ENCODE measurements around the gene CHAF1A. TPM values are rescaled to one million over a fixed set of nuclear protein-coding genes. Genes with fewer than 3 reads are reported as not detected.

The CHAF1A gene
- total and polyA plus RNA-seq, 2 of the 8 experiments (the other 6 are each of a cell fraction or from before 2014, with no cell fraction given): 122 to 147 TPM

DNA sequence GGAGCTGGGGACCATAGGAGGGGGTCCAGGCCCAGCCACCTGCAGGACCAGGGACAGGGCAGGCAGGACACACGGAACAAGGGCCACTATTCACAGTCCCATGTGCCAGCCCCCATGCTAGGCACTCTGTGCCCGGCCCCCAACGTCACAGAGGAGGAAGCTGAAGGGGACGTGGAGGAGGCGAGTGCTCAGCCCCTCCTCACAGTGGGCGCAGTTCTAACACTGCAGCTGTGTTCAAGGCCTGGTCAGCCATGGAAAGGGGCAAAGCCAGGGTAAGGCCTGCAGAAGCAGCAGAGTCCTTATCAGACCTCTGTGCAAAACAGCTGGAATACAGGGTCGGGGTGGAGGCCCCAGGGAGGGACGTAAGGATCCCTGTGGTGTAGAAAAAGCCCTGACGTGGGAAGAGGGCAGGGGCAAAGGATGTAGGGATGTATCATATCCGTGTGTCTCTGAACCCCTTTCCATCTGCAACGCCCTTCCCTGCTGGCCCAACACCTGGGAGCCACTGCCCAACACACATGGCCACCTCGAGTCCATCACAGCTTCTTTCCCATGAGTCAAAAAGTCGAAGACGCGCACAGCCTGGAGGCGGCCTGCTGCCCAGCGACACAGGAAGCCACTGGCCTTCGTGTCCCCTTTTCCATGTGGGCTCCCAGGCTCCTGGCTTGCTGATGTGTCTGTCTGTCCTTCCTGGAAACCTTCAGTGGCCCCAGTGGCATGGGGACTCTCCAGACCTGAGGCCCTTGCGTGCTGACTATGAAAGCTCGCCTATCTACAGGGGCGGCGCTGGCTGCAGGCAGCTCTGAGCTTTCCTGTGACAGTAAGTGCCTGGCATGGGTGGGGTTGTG lies 30.1 kb upstream of the CHAF1A start (continued):
- TF ChIP-seq, protein P1, sequence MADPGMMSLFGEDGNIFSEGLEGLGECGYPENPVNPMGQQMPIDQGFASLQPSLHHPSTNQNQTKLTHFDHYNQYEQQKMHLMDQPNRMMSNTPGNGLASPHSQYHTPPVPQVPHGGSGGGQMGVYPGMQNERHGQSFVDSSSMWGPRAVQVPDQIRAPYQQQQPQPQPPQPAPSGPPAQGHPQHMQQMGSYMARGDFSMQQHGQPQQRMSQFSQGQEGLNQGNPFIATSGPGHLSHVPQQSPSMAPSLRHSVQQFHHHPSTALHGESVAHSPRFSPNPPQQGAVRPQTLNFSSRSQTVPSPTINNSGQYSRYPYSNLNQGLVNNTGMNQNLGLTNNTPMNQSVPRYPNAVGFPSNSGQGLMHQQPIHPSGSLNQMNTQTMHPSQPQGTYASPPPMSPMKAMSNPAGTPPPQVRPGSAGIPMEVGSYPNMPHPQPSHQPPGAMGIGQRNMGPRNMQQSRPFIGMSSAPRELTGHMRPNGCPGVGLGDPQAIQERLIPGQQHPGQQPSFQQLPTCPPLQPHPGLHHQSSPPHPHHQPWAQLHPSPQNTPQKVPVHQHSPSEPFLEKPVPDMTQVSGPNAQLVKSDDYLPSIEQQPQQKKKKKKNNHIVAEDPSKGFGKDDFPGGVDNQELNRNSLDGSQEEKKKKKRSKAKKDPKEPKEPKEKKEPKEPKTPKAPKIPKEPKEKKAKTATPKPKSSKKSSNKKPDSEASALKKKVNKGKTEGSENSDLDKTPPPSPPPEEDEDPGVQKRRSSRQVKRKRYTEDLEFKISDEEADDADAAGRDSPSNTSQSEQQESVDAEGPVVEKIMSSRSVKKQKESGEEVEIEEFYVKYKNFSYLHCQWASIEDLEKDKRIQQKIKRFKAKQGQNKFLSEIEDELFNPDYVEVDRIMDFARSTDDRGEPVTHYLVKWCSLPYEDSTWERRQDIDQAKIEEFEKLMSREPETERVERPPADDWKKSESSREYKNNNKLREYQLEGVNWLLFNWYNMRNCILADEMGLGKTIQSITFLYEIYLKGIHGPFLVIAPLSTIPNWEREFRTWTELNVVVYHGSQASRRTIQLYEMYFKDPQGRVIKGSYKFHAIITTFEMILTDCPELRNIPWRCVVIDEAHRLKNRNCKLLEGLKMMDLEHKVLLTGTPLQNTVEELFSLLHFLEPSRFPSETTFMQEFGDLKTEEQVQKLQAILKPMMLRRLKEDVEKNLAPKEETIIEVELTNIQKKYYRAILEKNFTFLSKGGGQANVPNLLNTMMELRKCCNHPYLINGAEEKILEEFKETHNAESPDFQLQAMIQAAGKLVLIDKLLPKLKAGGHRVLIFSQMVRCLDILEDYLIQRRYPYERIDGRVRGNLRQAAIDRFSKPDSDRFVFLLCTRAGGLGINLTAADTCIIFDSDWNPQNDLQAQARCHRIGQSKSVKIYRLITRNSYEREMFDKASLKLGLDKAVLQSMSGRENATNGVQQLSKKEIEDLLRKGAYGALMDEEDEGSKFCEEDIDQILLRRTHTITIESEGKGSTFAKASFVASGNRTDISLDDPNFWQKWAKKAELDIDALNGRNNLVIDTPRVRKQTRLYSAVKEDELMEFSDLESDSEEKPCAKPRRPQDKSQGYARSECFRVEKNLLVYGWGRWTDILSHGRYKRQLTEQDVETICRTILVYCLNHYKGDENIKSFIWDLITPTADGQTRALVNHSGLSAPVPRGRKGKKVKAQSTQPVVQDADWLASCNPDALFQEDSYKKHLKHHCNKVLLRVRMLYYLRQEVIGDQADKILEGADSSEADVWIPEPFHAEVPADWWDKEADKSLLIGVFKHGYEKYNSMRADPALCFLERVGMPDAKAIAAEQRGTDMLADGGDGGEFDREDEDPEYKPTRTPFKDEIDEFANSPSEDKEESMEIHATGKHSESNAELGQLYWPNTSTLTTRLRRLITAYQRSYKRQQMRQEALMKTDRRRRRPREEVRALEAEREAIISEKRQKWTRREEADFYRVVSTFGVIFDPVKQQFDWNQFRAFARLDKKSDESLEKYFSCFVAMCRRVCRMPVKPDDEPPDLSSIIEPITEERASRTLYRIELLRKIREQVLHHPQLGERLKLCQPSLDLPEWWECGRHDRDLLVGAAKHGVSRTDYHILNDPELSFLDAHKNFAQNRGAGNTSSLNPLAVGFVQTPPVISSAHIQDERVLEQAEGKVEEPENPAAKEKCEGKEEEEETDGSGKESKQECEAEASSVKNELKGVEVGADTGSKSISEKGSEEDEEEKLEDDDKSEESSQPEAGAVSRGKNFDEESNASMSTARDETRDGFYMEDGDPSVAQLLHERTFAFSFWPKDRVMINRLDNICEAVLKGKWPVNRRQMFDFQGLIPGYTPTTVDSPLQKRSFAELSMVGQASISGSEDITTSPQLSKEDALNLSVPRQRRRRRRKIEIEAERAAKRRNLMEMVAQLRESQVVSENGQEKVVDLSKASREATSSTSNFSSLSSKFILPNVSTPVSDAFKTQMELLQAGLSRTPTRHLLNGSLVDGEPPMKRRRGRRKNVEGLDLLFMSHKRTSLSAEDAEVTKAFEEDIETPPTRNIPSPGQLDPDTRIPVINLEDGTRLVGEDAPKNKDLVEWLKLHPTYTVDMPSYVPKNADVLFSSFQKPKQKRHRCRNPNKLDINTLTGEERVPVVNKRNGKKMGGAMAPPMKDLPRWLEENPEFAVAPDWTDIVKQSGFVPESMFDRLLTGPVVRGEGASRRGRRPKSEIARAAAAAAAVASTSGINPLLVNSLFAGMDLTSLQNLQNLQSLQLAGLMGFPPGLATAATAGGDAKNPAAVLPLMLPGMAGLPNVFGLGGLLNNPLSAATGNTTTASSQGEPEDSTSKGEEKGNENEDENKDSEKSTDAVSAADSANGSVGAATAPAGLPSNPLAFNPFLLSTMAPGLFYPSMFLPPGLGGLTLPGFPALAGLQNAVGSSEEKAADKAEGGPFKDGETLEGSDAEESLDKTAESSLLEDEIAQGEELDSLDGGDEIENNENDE (IDR thresholded peaks at IDR 0.05; ENCODE audit: insufficient replicate concordance, low read length): no peak
- no peak for TF ChIP-seq YY1 (IDR thresholded peaks at IDR 0.05; ENCODE audit: low read depth, low read length)
